C4-2B (cell line): Measurements from ENCODE around the gene NR4A1.

Experiments
- ZFX ChIP-seq: fragments of 450-650 bp; IDR thresholded peaks from 2 replicates; pipeline ENCODE4 v1.6.1; 2017
- TF ChIP-seq, protein P1 (sequence below): fragments of 450-650 bp; conservative IDR thresholded peaks from 2 replicates; pipeline ENCODE4 v1.5.1; 2017; ENCODE audit warnings: mild to moderate bottlenecking

DNA sequence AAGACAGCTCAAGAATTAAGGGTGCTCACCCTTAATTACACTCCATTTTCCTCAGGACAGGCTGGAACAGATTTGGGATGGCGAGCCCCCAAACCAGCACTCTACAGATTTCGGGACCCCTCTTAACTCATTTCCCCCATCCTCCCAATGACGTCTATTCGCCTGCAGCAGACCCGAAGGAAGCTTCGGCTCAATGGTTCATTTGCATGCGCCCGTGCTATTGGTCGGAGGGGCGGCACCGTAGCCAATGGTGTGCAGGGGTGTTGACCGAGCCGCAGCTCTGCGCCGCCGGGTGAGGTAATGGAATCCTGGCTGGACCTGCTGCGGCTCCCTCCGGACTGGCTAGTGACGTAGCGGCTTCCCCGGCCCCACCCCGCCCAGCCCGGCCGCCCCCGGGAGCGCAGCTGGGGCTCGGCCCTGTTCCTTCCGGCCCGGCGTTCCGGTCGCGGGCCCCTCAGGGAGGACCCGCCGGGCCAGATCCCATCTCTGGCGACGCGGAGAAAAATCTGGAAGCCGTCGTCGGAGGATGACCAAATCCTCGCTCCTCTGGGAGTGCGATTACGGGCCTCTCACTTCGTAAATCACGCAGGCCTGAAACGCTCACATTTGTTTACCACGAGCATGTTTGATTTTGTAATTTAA, 18.3 kb upstream of the NR4A1 start:
- TF ChIP-seq, protein P1, sequence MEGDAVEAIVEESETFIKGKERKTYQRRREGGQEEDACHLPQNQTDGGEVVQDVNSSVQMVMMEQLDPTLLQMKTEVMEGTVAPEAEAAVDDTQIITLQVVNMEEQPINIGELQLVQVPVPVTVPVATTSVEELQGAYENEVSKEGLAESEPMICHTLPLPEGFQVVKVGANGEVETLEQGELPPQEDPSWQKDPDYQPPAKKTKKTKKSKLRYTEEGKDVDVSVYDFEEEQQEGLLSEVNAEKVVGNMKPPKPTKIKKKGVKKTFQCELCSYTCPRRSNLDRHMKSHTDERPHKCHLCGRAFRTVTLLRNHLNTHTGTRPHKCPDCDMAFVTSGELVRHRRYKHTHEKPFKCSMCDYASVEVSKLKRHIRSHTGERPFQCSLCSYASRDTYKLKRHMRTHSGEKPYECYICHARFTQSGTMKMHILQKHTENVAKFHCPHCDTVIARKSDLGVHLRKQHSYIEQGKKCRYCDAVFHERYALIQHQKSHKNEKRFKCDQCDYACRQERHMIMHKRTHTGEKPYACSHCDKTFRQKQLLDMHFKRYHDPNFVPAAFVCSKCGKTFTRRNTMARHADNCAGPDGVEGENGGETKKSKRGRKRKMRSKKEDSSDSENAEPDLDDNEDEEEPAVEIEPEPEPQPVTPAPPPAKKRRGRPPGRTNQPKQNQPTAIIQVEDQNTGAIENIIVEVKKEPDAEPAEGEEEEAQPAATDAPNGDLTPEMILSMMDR = no peak
- TF ChIP-seq ZFX = no peak
